GM18507 (cell line): ENCODE results near the gene NUPR1.
"Not testable (repeated sequence)": the region's sequence is repeated elsewhere in the genome, so short reads cannot be mapped to it uniquely, and the experiment has no call there.

Experiments used
- DNase-seq: peaks from one replicate; pipeline ENCODE4 v3.0.0; 2011; ENCODE audit warnings: low read depth; ENCODE audit not compliant: insufficient read length; ENCODE audit errors: extremely low spot score
- FAIRE-seq: peaks from 2 replicates; lab custom pipeline; 2011; peaks lifted over from hg19 to GRCh38; lab: Jason Lieb, UNC

Gene NUPR1

GRCh38 chr16:28501258-28502232 is 37.2 kb downstream of the NUPR1 start:
- DNase-seq (no peak), FAIRE-seq (no peak)

GRCh38 chr16:28500476-28501180 is 38.1 kb downstream of the NUPR1 start:
- DNase-seq, FAIRE-seq: not testable (repeated sequence)

DNA sequence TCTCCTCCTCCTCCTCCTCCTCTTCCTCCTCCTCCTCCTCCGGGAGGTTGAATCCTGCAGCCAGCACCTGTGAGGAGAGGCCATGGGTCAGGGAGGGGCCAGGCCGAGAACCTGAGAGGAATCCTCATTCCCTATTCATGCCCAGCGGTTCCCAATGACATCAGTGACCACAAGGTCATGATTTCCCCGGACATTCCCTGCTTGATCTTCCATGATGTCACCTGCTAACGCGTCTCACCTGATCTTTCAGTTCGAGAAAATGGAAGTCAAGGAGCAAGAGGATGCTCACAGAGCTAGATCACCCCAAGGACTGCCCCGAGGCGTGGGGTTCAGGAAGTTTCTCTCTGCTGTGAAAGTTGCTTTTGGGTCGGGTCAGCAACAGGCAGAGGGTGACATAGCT is 38.9 kb downstream of the NUPR1 start:
- no peak for FAIRE-seq
- DNase-seq = no peak

DNA sequence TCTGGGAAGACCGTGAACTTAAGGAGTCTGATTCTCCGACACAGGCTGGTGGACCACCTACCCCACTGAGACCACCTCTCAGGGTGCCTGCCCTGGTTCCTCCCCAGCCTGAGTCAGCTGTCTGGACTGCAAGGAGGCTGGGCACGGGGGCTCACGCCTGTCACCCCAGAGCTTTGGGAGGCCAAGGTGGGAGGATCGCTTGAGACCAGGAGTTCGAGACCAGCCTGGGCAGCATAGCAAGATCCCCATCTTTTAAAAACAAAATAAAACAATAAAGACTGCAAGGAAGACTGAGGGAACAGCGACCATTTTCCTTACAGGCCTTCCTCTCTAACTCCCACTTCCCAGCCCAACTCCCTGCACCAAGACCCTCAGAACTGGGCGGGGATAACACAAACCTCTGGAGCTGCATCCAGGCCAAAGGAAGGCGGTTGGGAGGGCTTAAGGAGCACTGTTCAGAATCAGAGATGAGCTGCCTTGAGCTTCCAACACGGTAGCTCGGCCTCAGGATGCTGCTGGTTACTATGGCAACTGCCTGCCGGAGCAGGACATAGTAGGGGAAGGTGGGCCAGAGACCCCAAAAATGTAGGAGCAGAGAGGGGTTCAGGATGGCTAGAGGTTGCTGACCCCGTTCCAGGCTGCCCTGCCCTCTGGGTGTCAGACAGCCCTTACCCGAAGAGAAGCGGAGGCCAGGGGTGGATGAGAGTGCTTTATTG is 40.0 kb downstream of the NUPR1 start:
- no peak for DNase-seq
- FAIRE-seq = no peak

- DNase-seq = no peak
- FAIRE-seq = no peak
Measured at GRCh38 chr16:28497861-28498599, 40.7 kb downstream of the NUPR1 start.

- no peak for FAIRE-seq
- DNase-seq = no peak
Measured at GRCh38 chr16:28497386-28497785, 41.4 kb downstream of the NUPR1 start.

GRCh38 chr16:28496844-28497243 is 41.9 kb downstream of the NUPR1 start:
- FAIRE-seq = no peak
- no peak for DNase-seq

DNA sequence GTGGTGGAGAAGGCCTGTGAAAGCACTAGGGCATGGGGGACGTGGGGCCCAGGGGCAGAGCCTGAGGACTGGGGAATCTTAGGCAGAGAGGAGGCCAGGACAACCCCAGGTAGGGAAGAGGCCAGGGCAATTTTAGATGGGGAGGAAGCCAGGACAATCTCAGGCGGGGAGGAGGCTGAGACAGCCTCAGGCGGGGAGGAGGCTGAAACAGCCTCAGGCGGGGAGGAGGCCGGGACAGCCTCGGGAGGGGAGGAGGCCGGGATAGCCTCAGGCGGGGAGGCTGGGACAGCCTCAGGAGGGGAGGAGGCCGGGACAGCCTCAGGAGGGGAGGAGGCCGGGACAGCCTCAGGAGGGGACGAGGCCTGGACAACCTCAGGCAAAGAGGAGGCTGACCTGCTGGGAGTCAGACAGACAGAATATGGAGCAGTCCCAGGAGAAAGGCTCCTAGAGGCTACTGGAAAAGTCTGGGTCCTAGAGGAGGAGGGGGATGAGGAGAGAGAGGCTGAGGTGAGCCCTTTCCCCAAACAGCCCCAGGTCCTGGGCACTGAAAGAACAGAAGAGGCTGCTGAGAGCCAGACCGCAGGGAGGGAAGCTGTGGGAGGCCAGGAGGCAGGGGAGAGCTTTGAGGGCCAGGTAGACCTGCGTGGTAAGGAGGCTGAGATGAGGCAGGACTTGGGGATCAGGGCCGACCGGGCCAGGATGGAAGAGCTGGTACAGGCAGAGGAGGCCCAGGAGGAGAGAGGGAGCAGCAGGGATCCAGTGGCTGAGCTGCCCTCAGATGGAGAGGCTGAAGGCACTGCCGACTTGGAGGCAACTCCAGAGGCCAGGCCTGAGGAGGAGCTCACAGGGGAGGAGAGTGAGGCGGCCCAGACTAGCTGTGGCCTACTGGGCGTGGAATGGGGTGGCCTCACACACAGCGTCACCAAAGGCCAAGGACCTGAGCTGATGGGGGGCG is 42.7 kb downstream of the NUPR1 start:
- DNase-seq (no peak), FAIRE-seq (no peak)

GRCh38 chr16:28495098-28495793 is 43.5 kb downstream of the NUPR1 start:
- DNase-seq = no peak
- FAIRE-seq = peak; percentile 5

GRCh38 chr16:28494121-28494851 is 44.5 kb downstream of the NUPR1 start, which contains the start of gene APOBR:
APOBR (plus strand) TSS chr16:28494643; CDS start chr16:28494682, 39 bp downstream.
- FAIRE-seq (peak; percentile 97), DNase-seq (peak; percentile 70)

- FAIRE-seq = no peak
Measured at GRCh38 chr16:28492511-28492910, 46.3 kb downstream of the NUPR1 start.

DNA sequence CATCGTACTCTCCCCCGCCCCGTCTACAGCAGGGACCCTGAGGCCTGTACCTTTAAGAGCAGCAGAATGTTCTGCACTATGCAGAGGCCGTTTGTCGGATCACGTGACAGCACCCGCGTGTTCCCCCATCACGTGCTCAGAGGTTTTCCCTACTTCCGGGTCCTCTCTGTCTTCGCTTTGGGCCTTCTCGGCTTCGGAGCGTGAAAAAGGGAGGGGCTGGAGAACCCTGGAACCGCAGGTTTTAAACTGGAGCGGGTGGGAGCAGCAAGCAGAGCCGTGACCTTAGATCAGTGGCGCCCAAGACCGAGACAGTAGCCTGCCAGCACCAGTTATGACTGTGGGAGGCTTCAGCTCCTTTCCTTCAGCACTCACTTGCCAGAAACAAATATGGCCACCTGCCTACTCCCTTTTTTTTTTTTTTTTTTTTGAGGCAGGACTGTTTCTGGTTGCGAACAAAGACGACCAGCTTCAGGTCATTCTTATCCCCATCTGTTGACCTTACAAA is 46.8 kb downstream of the NUPR1 start, which contains the start of gene CLN3:
Gene CLN3 (minus strand): TSS at position 105 of the 505 bp plus-strand sequence. CDS start 315 bp downstream, outside the sequence.
- FAIRE-seq (peak; percentile 86), DNase-seq (peak; percentile 78)

More at GRCh38 chr16:28492511-28492910, 46.3 kb downstream of the NUPR1 start:
- DNase-seq = no peak

DNA sequence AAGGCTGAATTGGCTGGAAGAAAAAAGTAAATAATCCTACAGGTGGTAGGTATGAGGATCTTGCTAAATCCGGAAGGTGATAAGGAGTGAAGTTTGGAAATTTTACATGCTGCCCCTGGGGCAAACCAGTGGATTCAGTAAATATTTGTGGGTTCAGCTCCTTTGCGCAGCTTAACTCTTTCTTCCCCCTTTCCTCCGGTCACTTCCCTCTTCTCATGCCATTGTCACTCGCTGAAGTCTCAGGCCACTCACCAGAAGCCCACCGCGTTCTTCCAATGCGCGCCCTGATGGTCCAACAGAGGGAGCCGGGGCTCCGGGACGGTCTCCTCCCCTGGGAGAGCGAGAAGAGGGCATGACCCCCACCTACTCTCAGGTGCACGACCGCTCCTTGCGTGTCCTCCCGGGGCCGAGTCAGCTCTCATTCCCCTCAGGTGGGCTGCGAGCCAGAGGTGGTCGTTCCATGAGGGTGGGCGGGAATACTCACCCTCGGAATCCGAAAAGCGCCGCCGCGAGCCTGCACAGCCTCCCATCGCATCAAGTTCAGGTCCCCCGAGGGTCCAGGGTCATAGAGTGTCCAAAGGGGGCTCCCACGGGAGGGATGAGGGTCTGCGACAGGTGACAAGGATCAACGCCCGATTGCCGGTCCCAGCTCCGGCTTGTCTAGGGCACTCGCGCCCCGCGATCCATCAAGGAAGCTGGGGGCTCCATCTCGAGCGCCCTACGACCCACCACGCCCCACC is 47.4 kb downstream of the NUPR1 start:
- FAIRE-seq = no peak
- no peak for DNase-seq

- no peak for FAIRE-seq
Measured at GRCh38 chr16:28486266-28486665, 52.5 kb downstream of the NUPR1 start.

DNA sequence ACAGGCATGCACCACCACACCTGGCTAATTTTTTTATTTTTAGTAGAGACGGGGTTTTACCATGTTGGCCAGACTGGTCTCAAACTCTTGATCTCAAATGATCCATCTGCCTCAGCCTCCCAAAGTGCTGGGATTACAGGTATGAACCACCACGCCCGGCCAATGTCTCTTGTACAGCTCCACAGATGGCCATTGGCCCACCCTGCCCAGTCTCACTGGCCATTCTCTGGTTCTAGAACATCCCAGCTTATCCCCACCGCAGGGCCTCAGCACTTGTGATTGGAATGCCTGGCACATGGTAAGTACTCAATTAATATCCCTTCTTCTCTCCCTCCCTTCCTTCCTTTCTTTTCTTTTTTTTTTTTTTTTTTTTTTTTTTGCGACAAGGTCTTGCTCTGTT is 55.4 kb downstream of the NUPR1 start:
- not testable (repeated sequence) for DNase-seq, FAIRE-seq

More at GRCh38 chr16:28486266-28486665, 52.5 kb downstream of the NUPR1 start:
- no peak for DNase-seq
